Endothelial cell of umbilical vein (primary cell): ENCODE measurements around the gene TAMM41.
"Not testable (repeated sequence)": the region's sequence is repeated elsewhere in the genome, so short reads cannot be mapped to it uniquely, and the experiment has no call there.

Source experiments
- CTCF ChIP-seq, 2 donors: IDR thresholded peaks; 1 replicate in 1 of 2; 2 replicates in 1 of 2; pipeline ENCODE4 v1.5.1; 2011; ENCODE audit warnings: low read length in 2 of 2, mild to moderate bottlenecking in 2 of 2, moderate library complexity in 2 of 2, control low read depth in 1 of 2, inconsistent platforms in 1 of 2, low read depth in 1 of 2; ENCODE audit not compliant: insufficient read depth in 1 of 2; ENCODE audit errors: extremely low read depth in 1 of 2
- EZH2 ChIP-seq: IDR thresholded peaks from 2 replicates; pipeline ENCODE4 v1.6.1; 2012; ENCODE audit warnings: borderline replicate concordance, low read depth, mild to moderate bottlenecking, moderate library complexity, low read length, inconsistent platforms; ENCODE audit not compliant: severe bottlenecking
- JUN ChIP-seq: IDR thresholded peaks from 2 replicates; pipeline ENCODE4 v1.6.1; 2011; ENCODE audit warnings: borderline replicate concordance, low read depth; ENCODE audit not compliant: insufficient read length, insufficient read depth
- MAX ChIP-seq: IDR thresholded peaks from 2 replicates; pipeline ENCODE4 v1.6.1; 2011; ENCODE audit not compliant: insufficient read depth, insufficient read length
- MYC ChIP-seq: IDR thresholded peaks from one replicate; pipeline ENCODE4 v1.6.1; 2011; ENCODE audit warnings: mild to moderate bottlenecking, low read depth, low read length
- POLR2A ChIP-seq: IDR thresholded peaks from 2 replicates; pipeline ENCODE4 v1.6.1; 2012; ENCODE audit warnings: low read depth, mild to moderate bottlenecking, control low read depth, low read length
- POLR2AphosphoS5 ChIP-seq: IDR thresholded peaks from 2 replicates; pipeline ENCODE4 v1.6.1; 2012; ENCODE audit warnings: low read depth, mild to moderate bottlenecking, control low read depth, low read length, moderate library complexity; ENCODE audit not compliant: insufficient read depth

- not testable (repeated sequence) for TF ChIP-seq MAX; CTCF (IDR thresholded peaks at IDR 0.05; ENCODE audit: extremely low read depth in 1 of 2, insufficient read depth in 1 of 2, low read depth in 1 of 2, low read length in 2 of 2); POLR2AphosphoS5; MYC; POLR2A; EZH2; JUN
Observed at GRCh38 chr3:11862584-11862983, 15.9 kb upstream of the TAMM41 start.
